Left cardiac atrium (tissue), 4 donors: ENCODE data around the gene DNAJA3. TPM values are rescaled to one million over a fixed set of nuclear protein-coding genes. Genes with fewer than 3 reads are reported as not detected.

Source experiments
- ATAC-seq, 2 donors: fragments of 200-7000 bp; cut with Tn5 transposase; one replicate each; pipeline ENCODE4 v1.9.1; 2020; ENCODE audit warnings: mild to moderate bottlenecking in 2 of 2, moderate library complexity in 2 of 2
- DNase-seq: peaks from one replicate; pipeline ENCODE4 v3.0.0-alpha.2; 2020
- intact Hi-C, 2 donors: fragments of 100-400 bp; cut with DNase I; formaldehyde crosslinking; loops; one replicate each; pipeline versions ENCODE4 v1.14.1 to v1.15.1; 2022 to 2023
- total RNA-seq, 2 donors: library from RNA; stranded (reverse); fragmentation: NEBNext Ultra II Directional; extraction: Animal tissue kit (Norgen Biotek cat#: 25700); gene quantifications; one replicate each; pipeline ENCODE4 v1.2.1, GENCODE V29; 2021
- donor health status: DM: no; HTN: yes; CAD: no.
- donor health status: DM: no; HTN: yes; CAD: no; lungs with severe emphysema.
- donor health status: DM: yes; HTN: yes; CAD: no.
- donor health status: Dilated cardiomyopathy.

DNAJA3 gene
- total RNA-seq, 2 donors from 2014 or later, result 44.6 to 48.3 TPM

DNA sequence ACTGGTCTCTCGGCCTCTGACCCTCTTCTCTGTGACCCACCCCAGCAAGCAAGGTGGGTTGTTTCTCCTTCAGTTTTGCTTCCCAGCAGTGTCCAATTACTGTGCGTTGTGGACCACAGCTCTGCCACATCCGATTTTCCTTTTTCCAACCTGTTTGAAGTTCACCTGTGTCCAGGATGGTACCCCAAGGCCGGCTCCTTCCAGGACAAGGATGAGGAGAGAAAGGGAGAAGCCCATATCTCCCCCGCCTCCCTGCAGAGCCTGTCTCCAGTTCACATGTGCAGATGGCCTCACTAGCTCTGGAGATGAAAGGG lies 35.2 kb downstream of the DNAJA3 start:
- intact Hi-C loops, result no loop called here
- no peak for DNase-seq

DNA sequence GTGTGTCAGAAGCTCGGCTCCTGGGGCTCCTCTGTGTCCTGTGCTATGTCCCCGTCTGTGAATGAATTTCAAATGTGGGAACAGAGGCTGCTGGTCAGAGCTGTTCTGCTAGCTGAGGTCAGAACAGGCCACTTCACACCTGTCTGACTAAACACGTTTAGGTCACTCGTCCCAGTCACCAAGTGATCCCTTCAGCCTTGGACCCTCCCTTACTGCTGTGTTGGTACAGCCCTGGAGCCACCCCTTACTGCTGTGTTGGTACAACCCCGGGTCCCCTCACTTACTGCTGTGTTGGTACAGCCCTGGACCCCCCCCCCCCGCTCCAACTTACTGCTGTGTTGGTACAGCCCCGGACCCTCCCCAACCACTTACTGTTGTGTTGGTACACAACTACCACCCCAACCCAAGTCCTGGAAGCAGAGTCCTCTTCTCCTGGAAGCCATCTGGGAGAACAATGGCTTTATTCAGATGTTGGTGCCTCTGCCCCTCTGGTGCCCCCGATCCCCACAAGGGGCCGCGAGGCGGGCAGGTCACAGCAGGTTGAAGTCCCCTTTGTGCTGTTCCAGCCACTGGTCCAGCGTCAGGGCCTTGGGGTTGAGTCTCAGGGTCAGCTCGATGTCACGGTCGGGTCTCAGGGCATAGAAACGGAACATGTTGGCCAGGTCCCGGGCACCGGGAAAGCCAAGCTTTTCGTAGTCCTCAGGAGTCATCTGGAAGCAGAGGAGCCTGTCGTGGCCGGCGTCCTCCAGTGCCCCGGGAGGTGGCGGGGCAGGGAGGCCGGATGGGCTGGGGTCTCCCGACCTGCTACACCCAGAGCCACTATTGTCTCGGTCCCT lies 35.8 kb downstream of the DNAJA3 start:
- ATAC-seq (no peak), DNase-seq (no peak)
- intact Hi-C loops, result no loop called here

More for the DNA sequence above, 35.2 kb downstream of the DNAJA3 start:
- no peak for ATAC-seq

GRCh38 chr16:4463522-4464163 lies 38.0 kb downstream of the DNAJA3 start:
- DNase-seq, result no peak
- intact Hi-C loops, result no loop called here
- ATAC-seq, result no peak

GRCh38 chr16:4465977-4466779 lies 40.5 kb downstream of the DNAJA3 start:
- intact Hi-C loops, result no loop called here
- no peak for DNase-seq
- ATAC-seq, result peak; percentile 40 to 64

GRCh38 chr16:4467916-4468315 lies 42.2 kb downstream of the DNAJA3 start:
- intact Hi-C loops, result no loop called here
- no peak for DNase-seq
- ATAC-seq, result no peak

- intact Hi-C loops, result no loop called here
- DNase-seq, result no peak
- ATAC-seq, result no peak
Measured at GRCh38 chr16:4468972-4469371, 43.3 kb downstream of the DNAJA3 start.

- DNase-seq (no peak), ATAC-seq (no peak)
- intact Hi-C loops, result no loop called here
Measured at GRCh38 chr16:4471869-4472268, 46.2 kb downstream of the DNAJA3 start.

DNA sequence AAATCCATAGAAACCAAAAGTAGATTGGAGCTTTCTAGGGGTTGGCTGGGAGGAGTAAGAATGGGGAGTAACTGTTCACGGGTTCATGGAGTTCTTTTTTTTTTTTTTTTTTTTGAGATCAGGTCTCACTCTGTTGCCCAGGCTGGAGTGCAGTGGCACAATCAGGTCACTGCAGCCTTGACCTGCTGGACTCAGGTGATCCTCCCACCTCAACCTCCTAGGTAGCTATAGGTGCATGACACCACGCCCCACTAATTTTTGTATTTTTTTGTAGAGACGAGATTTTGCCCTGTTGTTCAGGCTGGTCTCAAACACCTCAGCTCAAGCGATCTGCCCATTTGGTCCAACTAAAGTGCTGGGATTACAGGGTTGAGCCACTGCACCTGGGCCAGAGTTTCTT lies 47.2 kb downstream of the DNAJA3 start:
- ATAC-seq (no peak), DNase-seq (no peak)
- intact Hi-C loops, result no loop called here

DNA sequence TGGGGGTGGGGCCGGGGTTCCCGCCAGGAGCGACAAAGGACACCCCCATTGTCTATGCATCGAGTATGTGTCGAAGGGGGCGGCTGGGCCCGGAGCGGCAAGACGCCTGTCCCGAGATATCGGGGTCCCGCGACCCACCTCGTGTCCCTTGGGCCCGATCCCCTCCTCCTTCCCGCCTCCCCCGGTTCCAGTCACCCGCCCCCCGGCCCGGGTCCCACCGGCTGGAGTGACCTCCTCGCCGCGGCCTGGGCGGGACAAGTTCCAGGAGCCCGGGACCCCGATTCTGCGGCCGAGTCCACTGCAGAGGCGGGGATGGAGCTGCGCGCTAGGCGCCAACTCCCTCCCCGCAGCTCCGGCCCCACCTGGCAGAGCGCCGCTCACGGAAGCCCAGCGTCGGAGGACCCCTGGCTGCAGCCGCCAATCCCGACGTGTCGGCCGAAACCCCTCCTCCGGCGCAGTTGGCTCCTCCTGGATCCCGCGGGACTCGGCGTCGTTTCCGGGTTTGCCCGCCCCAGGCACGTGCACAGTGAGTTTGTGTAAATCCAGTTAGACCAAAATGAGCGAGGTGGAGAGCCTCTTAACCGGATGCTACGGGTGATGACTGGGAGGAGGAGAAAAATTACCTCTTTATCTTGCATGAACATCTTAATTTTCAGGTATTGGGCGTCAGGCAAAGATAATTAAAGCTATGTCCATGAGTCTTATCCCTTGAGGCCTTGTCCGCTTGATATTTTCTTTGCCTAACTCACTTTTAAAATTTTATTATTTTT lies 48.7 kb downstream of the DNAJA3 start, which contains the start of gene NMRAL1:
Gene NMRAL1, minus strand, starts transcription at position 434 of the 770 bp plus-strand sequence. CDS start 493 bp downstream, outside the sequence.
- intact Hi-C loops, result no loop called here
- ATAC-seq, result peak; percentile 56 to 65
- peak; percentile 91 for DNase-seq

- ATAC-seq, result peak; percentile 97 to 98
- intact Hi-C loops, result no loop called here
- peak; percentile 92 for DNase-seq
Measured at GRCh38 chr16:4475880-4476788, 50.5 kb downstream of the DNAJA3 start, which contains the start of gene HMOX2. HMOX2 (plus strand) TSS chr16:4476398; CDS start chr16:4505525, 29,127 bp downstream.

GRCh38 chr16:4477966-4478365 lies 52.3 kb downstream of the DNAJA3 start:
- no peak for DNase-seq
- intact Hi-C loops, result no loop called here
- ATAC-seq, result no peak

DNA sequence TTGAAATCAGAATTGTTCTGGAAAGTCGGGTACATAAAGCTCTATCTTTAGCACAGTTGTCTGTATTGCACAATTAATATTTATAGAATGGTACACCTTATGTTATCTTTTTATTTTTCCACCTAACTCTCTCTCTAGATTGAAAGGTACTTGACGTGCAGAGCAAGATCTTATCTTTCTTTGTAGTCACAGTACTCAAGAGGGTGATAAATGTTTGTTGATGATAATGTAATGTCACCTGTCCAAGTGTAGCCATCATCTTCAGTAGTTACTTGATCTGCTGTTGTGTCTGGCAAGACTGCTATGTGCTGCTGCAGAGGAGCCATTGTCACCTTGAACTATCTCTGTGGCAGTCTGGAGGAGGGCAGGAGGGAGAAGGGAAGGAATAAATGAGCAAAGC lies 55.9 kb downstream of the DNAJA3 start:
- DNase-seq, result no peak
- intact Hi-C loops, result no loop called here
- no peak for ATAC-seq

- intact Hi-C loops, result no loop called here
- DNase-seq, result no peak
- no peak for ATAC-seq
Measured at GRCh38 chr16:4481963-4482362, 56.3 kb downstream of the DNAJA3 start.

- ATAC-seq (peak; percentile 89 to 90), DNase-seq (peak; percentile 53)
- intact Hi-C loops, result no loop called here
Measured at GRCh38 chr16:4486126-4486893, 60.6 kb downstream of the DNAJA3 start.

- DNase-seq (no peak), ATAC-seq (no peak)
- intact Hi-C loops, result no loop called here
Measured at GRCh38 chr16:4487955-4488498, 62.4 kb downstream of the DNAJA3 start.

GRCh38 chr16:4488499-4488967 lies 62.9 kb downstream of the DNAJA3 start:
- intact Hi-C loops, result no loop called here
- DNase-seq (no peak), ATAC-seq (no peak)

DNA sequence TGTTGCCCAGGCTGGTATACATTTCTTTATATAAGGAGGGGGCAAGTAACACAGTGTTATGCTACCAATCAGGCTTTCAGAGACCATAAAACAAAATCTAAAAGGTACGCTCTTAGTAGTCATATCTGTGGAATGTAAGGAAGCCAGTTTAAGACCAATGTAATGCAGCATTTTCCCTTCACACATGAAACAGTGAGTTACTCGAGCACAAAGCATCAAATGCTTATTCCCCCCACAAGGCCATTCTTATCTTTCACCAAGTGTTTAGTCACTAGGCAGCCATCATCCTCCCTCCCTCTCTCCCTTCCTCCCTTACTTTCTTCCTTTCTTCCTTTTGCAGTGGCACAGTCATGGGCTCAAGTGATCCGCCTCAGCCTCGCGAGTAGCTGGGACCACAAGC lies 63.4 kb downstream of the DNAJA3 start:
- ATAC-seq, result no peak
- no peak for DNase-seq
- intact Hi-C loops, result no loop called here
